GM18526 (cell line): ENCODE measurements around the gene CCL17.
A peak's percentile ranks its signal among the peaks of the same experiment; 100 is the strongest.

Source experiments
- POLR2A ChIP-seq: IDR thresholded peaks from 3 replicates; pipeline ENCODE4 v1.6.1; 2011; ENCODE audit not compliant: insufficient read length; ENCODE audit errors: extremely low read depth

CCL17 gene

DNA sequence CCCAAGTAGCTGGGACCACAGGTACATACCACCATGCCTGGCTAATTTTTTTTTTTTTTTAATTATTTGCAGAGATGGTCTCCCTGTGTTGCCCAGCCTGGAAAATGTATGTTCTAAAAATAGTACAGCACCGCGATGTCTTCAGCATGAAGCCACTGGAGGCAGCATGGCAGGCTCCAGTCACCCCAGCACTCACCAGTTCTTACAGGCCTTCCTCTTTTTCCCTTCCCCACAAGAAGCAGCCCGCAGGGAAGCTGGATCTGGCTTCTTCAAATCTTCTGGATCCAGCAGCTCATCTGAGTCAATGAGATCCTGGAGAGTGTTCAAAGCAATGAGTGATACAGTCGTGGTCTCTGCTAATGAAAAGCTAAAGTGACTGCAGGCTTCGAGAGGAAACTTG is 26.4 kb downstream of the CCL17 start:
- no peak for TF ChIP-seq POLR2A

DNA sequence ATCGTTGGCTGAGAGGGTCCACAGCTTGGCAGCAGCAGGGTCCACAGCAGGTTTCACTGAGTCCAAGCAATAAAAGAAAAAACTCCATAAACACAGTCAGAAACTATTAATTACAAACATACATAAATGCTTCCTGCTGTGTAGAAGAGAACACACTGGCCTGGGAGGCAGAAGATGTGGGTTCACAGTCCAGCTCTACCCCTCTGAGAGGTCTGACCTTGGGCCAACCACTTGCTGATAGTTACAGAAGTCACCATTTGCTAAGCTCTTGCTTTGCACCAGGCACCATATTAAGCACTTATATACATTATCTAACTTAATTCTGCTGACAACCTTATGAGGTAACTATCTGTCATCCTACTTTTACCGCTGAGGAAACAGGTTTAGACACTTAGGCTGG is 27.9 kb downstream of the CCL17 start:
- TF ChIP-seq POLR2A = no peak

DNA sequence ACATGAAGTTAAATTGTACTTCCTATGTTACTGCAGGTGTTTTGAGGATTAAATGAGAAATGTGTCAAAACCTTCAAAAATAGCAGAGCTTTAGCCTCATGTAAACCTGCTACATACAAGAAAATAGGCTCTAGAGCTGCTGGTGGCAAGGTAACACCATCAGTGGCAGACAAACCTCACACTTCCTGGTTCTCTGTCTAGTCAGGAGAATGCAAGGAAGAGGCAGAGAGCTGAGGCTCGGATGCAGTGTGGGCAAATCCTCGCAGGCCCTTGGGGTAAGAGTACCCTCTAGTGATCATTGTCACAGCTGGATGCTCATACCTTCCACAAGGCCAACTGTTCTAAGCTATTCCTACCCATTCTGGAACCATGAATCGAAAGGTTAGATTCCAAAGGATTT is 28.4 kb downstream of the CCL17 start:
- no peak for TF ChIP-seq POLR2A

DNA sequence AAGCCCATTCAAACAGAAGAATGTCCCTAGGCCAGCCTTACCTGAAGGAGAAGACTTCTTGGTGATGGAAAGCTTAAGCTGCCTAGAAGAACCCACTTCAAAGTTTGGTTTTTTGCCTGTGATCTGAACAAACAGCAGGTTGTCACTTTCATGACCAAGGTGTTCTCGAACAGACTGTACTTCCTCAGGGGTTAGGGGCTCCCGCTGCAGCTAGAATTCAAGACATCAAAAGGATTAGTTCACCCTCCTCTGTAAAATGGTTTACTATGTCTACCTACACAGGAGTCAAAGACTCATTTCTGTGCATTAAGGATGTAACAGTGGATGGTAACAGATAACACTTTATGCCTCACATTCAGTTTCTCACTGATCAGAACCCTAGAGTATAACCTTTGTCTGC is 29.4 kb downstream of the CCL17 start:
- no peak for TF ChIP-seq POLR2A

DNA sequence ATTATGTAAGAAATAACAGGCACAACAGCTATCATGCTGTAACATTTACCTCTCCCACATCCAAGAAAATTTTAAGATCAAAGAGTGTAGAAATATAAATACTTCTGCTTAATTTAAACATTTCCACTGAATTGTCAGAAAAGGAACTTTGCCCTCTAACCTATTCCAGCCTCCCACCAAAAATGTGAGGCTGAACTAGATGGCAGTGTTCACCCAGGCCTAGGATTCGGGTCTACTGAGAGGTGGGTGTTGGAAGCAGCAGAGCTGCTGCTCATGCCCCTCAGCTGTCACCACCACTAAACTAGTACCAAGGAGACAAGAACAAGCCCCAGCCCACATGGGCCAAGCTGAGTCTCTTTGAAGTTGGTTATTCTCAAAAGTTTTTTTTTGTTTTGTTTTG is 31.3 kb downstream of the CCL17 start:
- TF ChIP-seq POLR2A = no peak

DNA sequence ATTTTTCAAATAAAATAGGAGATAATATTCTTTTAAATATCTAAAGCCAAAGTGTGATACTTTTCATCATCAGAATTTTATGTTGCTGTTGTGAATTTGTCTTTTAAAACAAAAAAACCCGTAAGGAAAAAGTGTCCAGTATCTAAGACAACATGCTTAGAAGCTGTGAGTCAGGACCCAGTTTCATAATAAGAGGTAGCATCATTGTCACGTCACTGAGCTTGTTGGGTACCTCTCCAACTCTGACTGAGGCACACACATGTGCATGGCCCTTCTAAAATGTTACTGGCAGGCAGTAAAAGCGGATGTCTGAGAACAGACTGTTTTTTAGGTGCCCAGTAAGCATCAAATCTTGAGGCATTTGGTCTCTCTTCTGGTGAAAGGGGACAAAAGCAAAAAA is 40.1 kb downstream of the CCL17 start:
- TF ChIP-seq POLR2A = no peak

DNA sequence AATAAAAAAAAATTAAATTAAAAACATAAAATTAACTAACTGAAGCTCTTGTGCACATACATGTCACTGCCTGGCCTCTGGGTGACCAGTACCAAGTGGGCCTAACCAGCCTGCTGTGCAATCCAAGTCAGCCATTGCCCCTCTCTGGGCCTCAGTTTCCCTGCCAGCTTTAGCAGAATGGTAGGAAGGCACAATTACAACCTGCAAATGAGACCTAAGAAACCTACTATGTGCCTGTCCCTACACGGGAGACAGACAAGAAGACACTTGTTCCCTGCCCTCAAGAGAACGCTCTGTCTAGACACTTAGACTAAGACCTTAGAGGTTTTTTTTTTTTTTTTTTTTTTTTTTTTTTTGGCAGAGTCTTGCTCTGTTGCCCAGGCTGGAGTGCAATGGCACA is 40.9 kb downstream of the CCL17 start:
- TF ChIP-seq POLR2A = no peak

DNA sequence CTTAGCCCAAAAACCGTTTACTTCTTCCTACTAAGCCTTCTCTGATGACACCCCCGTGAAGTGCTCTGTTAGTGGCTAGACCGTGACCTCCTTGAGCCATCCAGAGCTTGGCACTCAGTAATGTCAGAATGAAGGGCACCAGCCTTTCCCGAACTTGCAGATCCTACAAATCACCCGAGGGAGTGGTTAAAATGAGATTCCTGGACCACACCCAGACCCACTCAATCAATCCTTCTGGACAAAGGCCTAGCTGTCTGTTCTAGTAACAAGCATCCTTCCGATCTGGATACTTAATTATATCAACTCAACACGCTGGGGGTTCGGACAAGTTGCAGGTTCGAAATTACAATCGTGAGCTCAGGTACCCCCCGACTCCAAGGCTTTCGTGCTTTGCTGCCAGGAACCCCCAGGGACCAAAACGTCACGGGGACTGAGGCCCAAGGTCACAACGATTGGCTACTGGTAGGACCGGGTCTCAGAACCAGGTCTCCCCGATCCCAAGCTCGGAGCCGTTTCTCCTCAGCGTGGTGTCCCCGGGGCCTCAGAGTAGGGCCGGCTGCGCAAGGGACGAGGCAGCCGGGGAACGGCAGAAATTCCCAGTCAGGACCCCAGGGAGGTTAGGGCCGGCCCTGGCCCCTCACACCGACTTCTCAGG is 42.1 kb downstream of the CCL17 start:
- no peak for TF ChIP-seq POLR2A

DNA sequence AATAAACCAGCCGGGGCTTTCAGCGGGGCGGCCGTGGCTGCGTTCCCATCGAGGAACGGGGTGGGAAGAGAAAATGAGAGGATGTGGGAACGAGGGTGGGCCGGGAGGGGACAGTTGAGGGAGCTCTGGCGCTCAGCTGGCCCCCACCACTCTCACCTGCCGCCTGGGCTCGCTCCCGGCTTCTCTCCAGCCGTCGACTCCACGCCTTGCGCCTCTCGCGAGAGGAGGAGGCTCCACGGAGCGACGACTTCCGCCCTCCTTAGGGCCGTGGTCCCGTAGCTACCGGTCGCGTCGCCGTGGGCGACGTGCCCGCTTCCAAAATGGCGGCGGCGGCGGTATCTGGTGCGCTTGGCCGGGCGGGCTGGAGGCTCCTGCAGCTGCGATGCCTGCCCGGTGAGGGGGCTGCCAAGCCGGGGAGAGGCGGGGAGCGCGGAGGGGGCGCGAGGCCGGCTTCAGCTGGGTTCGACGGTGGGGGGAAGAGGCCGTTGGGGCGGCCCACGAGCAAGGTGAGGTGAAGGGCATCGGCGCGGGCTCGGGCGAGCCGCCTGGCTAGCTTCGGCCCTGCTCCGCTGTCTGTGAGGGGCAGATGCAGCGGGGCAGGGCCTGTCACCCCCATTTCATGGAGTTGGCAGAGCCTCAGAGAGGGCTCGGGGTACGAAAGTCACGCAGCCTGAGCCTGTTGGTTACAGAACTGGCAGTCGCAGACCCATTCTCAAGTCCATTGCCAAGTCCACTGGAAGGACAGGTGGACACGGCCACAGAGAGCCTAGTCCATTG is 42.8 kb downstream of the CCL17 start, which contains the start of the genes CIAPIN1 and COQ9:
Gene CIAPIN1 (minus strand): TSS at position 200 of the 777 bp plus-strand sequence. CDS start 6,457 bp downstream, outside the sequence.
Gene COQ9 (plus strand): TSS at position 294 of the 777 bp plus-strand sequence. CDS start 27 bp downstream, at position 321.
- TF ChIP-seq POLR2A = peak; percentile 86

DNA sequence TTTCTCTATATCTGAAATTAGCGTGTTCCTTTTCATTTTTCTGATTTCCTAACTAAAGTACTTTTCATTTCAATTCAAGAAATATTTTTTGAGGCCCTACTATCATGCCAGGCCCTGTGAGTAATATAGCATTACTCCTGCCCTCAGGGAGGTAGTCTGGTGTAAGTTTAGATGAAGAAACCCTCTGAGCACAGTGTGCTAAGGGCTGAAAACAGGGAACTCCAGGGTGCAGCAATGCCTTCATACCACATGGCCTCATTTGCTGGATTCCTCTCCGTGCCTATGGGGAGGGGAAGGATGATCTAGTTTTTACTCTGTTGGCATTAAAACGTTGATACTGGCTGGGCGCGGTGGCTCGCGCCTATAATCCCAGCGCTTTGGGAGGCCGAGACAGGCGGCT is 47.5 kb downstream of the CCL17 start:
- TF ChIP-seq POLR2A = no peak

DNA sequence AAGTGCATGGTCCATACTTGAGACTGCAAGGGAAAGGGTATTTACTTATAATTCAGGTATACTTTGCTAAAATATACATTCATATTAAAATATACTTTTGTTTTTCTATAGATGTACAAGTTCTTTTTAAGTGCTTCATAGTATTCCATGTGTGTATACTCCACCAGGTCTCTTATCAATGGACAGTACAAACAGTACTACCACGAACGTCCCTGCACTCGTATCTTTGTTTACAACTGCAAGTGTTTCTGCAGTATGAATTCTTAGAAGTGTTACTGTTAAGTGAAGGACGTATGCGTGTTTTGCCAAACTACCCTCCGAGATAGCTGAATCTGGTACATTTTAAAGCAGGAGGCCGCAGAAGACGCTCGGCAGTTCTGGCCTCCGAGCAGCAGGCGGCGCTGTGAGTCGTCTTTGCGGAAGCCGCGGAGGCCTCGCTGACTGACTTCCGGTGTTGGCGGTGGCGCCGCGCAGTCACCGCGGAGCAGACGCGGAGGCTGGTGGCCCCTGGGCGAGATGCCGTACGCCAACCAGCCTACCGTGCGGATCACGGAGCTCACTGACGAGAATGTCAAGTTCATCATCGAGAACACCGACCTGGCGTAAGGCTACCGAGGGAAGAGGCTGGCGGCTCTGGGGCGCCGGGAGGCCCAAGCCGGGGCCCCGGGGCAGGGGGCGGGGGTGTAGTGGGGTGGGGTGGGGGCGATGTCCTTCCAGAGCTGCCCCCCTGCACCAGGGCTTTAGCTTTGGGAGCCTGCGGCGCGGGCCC is 57.8 kb downstream of the CCL17 start, which contains the start of gene POLR2C:
Gene POLR2C (plus strand): TSS at position 471 of the 769 bp plus-strand sequence. CDS start 46 bp downstream, at position 517.
- peak; percentile 99 for TF ChIP-seq POLR2A

DNA sequence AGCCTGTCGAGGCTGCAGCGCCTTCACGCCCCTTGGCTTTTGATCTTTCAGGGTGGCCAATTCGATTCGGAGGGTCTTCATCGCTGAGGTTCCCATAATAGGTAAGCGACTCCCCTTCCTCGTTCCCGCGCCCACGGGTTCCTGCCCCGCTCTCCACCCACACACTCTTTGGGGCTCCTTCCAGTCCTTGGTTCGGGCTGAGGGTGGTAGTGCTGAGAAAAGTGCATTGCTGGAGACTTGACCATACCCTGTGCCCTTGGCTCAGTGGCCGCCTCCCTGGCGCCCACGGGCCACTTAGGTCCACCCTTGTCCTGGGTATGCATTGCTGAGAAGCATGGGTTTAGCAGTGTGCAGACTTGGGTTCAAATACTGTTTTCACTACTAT is 58.4 kb downstream of the CCL17 start:
- TF ChIP-seq POLR2A = no peak

DNA sequence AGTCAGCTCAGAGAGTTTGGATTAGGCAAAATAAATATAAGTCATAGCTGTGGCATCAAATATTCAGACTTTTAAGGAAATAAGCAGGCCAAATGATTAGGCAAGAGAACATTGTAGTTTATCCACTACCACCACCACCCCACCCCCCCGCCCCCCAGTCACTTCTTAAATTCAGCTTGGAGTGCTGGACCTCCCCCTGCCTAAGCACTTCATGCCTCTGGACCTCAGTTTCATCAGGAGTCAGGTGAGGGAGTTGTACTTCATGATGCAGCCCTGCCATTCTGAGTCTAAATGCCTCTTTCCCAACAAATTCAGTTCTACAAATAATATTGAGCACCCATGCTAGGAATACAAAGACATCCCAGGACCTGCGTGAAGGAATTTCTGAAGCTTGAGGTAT is 60.0 kb downstream of the CCL17 start:
- no peak for TF ChIP-seq POLR2A
